Thyroid gland (tissue), 4 donors: Measurements from ENCODE around the gene MTA1. TPM values are rescaled to one million over a fixed set of nuclear protein-coding genes. Genes with fewer than 3 reads are reported as not detected.

Experiments used
- DNase-seq, 2 donors: peaks; one replicate each; pipeline ENCODE4 v3.0.0-alpha.2; 2019
- H3K27ac ChIP-seq, 3 donors: fragments of 200-600 bp; sonication (generic); 1 replicate in 2 of 3; 2 replicates in 1 of 3; pipeline ENCODE4 v1.5.1; 2016 to 2019; ENCODE audit warnings: mild to moderate bottlenecking in 1 of 3, moderate library complexity in 1 of 3
- H3K27me3 ChIP-seq: fragments of 200-600 bp; sonication (generic); one replicate; pipeline ENCODE4 v1.5.1; 2019
- H3K36me3 ChIP-seq, 2 donors: fragments of 200-600 bp; sonication (generic); one replicate each; pipeline ENCODE4 v1.5.1; 2016 to 2019
- H3K4me1 ChIP-seq, 2 donors: fragments of 200-600 bp; sonication (generic); one replicate each; pipeline ENCODE4 v1.5.1; 2017 to 2019
- H3K4me3 ChIP-seq, 3 donors: fragments of 200-600 bp; sonication (generic); replicated peaks in 1 of 3; 1 replicate in 2 of 3; 2 replicates in 1 of 3; pipeline ENCODE4 v1.5.1; 2016; ENCODE audit warnings: mild to moderate bottlenecking in 1 of 3
- H3K9me3 ChIP-seq: fragments of 200-600 bp; sonication (generic); one replicate; pipeline ENCODE4 v1.5.1; 2017
- POLR2A ChIP-seq, 2 donors: fragments of 450-650 bp; IDR thresholded peaks; one replicate each; pipeline ENCODE4 v1.6.1; 2017; ENCODE audit warnings: antibody characterized with exemption in 2 of 2, mild to moderate bottlenecking in 2 of 2, moderate library complexity in 1 of 2
- WGBS, 2 donors: methylation state at CpG; one replicate each; pipeline ENCODE4 v1.1.5; 2017; 5-methylcytosine and 5-hydroxymethylcytosine counted together
- intact Hi-C: fragments of 100-400 bp; cut with DNase I; formaldehyde crosslinking; loops from one replicate; pipeline ENCODE4 v1.15.1; 2023
- total RNA-seq, 4 donors: library from RNA; depleted of rRNA; stranded (reverse); fragments of >200 nt; gene quantifications; one replicate each; pipeline ENCODE4 v1.2.3, GENCODE V29; 2016
- TF ChIP-seq, protein P1 (sequence below), 6 experiments: fragments of 200-600 bp in 3 of 6; fragments of 450-650 bp in 3 of 6; sonication (generic) in 3 of 6; IDR thresholded peaks; one replicate each; pipeline ENCODE4 v1.5.1; 2016 to 2019; ENCODE audit warnings: antibody characterized with exemption in 6 of 6, mild to moderate bottlenecking in 2 of 6, inconsistent platforms in 1 of 6, moderate library complexity in 1 of 6

MTA1 gene
- total RNA-seq, 4 donors from 2014 or later, result 66.2 to 111 (median 90.0) TPM

DNA sequence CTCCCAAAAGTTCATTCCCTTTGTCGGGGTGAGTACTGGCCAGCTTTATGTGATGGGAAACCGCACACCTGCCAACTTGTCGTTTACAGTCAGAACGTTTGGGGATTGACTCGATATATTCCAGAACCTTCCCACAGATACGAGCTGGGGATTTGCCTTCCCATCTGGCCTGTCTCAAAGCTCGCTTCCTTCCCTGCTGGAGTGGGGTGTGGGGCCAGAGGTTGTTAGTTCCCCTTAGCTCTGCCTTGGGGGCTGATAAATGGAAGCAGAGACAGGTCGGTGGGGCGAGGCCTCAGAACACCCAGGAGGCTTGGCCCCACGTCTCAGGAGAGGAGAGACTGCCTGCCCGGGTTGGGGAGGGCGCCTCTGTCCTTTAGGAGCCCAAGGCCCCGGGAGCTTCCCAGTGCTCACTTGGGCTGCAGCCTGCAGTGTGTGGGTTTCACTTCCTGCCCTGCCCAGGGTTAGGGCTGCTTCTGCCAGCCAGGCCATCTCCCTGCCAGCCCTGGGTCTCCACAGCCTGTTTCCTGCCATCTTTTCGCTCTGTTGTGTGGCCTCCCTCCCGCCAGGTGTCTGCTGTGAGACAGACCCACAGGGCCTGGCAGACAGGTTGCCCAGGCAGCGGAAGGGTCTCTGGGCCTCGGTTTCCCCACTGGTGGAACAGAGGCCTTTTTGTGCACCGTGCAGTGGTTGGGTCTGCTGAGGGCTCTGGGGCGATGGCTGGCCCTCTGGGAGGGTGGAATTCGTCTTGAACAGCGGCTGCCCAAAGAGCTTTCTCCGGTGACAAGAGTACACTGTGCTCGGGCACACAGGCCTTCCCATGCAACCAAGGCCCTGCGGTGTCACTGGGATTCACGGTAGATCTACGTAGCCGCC, 29.4 kb upstream of the MTA1 start:
- no peaks in the 10 kb centered on the region for H3K27me3 ChIP-seq
- no peaks in the 10 kb centered on the region for H3K9me3 ChIP-seq
- TF ChIP-seq, protein P1, sequence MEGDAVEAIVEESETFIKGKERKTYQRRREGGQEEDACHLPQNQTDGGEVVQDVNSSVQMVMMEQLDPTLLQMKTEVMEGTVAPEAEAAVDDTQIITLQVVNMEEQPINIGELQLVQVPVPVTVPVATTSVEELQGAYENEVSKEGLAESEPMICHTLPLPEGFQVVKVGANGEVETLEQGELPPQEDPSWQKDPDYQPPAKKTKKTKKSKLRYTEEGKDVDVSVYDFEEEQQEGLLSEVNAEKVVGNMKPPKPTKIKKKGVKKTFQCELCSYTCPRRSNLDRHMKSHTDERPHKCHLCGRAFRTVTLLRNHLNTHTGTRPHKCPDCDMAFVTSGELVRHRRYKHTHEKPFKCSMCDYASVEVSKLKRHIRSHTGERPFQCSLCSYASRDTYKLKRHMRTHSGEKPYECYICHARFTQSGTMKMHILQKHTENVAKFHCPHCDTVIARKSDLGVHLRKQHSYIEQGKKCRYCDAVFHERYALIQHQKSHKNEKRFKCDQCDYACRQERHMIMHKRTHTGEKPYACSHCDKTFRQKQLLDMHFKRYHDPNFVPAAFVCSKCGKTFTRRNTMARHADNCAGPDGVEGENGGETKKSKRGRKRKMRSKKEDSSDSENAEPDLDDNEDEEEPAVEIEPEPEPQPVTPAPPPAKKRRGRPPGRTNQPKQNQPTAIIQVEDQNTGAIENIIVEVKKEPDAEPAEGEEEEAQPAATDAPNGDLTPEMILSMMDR (IDR thresholded peaks at IDR 0.05), result no peak
- no peak for TF ChIP-seq POLR2A (IDR thresholded peaks at IDR 0.05)
- DNase-seq, result no peak
- no peak overlapping the region for H3K27ac ChIP-seq
- H3K4me1 ChIP-seq, result no peaks in the 10 kb centered on the region
- H3K4me3 ChIP-seq, result no peak overlapping the region
- peaks cover 0 to 4% of the 10 kb centered on the region in 2 donors for H3K36me3 ChIP-seq
- intact Hi-C loops, result no loop called here
- WGBS, 2 donors, result 72 to 83% methylated on average over 17 to 23 of the region's 27 CpGs

DNA sequence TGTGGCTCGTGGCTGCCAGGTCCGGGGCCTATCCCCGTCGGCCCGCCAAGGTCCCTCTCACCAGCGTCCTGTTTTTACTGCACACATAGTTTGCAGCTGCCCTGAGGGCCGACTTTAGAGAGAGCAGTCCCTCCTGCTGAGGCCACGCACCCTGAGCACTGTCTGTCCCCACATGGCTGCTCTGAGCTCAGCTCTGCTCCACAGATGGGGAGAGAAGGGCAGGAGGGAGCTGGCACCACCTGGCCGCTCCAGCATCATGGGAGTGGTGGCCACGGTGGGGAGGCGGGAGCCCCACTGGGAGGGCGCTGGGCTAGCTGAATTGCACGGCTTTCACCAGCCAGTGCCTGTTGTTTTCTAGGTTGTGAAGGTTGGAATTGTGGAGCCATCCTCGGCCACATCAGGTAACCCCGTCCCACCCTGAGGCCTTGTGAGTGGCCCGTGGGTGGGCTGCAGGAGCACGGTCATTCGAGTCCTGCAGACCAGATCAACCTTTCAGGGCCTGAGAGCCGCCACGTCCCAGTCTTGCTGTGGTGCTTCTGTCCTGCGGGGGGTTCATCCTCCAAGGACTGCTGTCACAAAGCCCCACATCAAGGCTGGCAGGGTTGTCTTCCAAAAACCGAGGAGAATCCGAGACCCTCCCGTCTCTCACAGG, 28.7 kb upstream of the MTA1 start:
- Histone ChIP-seq H3K4me3 (no peak overlapping the region), H3K9me3 (no peaks in the 10 kb centered on the region), H3K36me3 (no peaks in the 10 kb centered on the region), H3K27ac (no peak overlapping the region), H3K4me1 (no peaks in the 10 kb centered on the region), H3K27me3 (no peaks in the 10 kb centered on the region)
- intact Hi-C loops, result no loop called here
- no peak for DNase-seq
- 66 to 83% methylated on average over 12 to 14 of the region's 24 CpGs for WGBS, 2 donors
- TF ChIP-seq POLR2A (IDR thresholded peaks at IDR 0.05), result no peak
- TF ChIP-seq, protein P1 (IDR thresholded peaks at IDR 0.05), result no peak

DNA sequence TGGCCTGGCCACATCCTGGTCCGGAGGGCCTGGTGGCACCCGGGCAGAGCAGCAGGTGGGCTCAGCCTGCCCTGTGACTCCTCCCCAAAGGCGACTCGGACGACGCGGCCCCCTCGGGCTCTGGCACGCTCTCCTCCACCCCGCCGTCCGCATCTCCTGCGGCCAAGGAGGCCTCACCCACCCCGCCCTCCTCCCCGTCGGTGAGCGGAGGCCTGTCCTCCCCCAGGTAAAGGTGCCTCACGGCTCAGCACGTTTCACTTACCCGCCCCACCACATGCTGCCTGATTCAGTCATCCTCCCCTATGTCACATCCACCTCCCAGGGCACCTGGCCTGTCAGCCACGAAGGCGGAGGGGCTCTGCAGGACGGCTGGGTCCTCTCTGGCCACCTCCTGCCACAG, 28.1 kb upstream of the MTA1 start:
- intact Hi-C loops, result no loop called here
- no peaks in the 10 kb centered on the region for H3K27me3 ChIP-seq

GRCh38 chr14:105392131-105393090, 27.2 kb upstream of the MTA1 start:
- H3K9me3 ChIP-seq, result no peaks in the 10 kb centered on the region
- H3K4me1 ChIP-seq, result peaks cover 0 to 2% of the 10 kb centered on the region in 2 donors
- intact Hi-C loops, result no loop called here
- H3K4me3 ChIP-seq, result no peak overlapping the region
- no peak overlapping the region for H3K27ac ChIP-seq
- DNase-seq, result no peak
- TF ChIP-seq POLR2A (IDR thresholded peaks at IDR 0.05), result no peak
- TF ChIP-seq, protein P1 (IDR thresholded peaks at IDR 0.05), result no peak
- H3K36me3 ChIP-seq, result no peaks in the 10 kb centered on the region
- H3K27me3 ChIP-seq, result no peaks in the 10 kb centered on the region
- WGBS, 2 donors, result 89 to 93% methylated on average over 26 to 34 of the region's 40 CpGs

More for the DNA sequence above, 28.1 kb upstream of the MTA1 start:
- no peak overlapping the region for H3K4me3 ChIP-seq
- no peaks in the 10 kb centered on the region for H3K9me3 ChIP-seq
- no peak overlapping the region for H3K27ac ChIP-seq
- DNase-seq, result no peak
- no peaks in the 10 kb centered on the region for H3K4me1 ChIP-seq
- WGBS, 2 donors, result 88 to 94% methylated on average over 19 to 23 of the region's 23 CpGs
- no peaks in the 10 kb centered on the region for H3K36me3 ChIP-seq
- TF ChIP-seq POLR2A (IDR thresholded peaks at IDR 0.05), result no peak
- TF ChIP-seq, protein P1 (IDR thresholded peaks at IDR 0.05), result no peak
